Endothelial cell of umbilical vein (primary cell): Measurements from ENCODE around the gene MAP4K1. TPM values are rescaled to one million over a fixed set of nuclear protein-coding genes. Genes with fewer than 3 reads are reported as not detected.

Source experiments
- BruUV-seq: library from RNA; stranded (reverse); fragments of 400-500 nt; replicated peaks from 2 replicates; lab custom pipeline; 2021; lab: Mats Ljungman, UMichigan
- CTCF ChIA-PET: fragments of 300-600, 350-600 bp; sonication (Branson Sonifier 250); formaldehyde crosslinking; loops from one replicate; lab custom pipeline; 2021; ENCODE audit warnings: antibody characterized with exemption, inconsistent platforms; lab: Charles Lee
- POLR2A ChIA-PET: fragments of 300-600, 350-600 bp; sonication (Branson Sonifier 250); formaldehyde crosslinking; loops from one replicate; lab custom pipeline; 2021; ENCODE audit warnings: antibody characterized with exemption, inconsistent platforms; lab: Charles Lee
- DNase-seq: peaks from one replicate; pipeline ENCODE4 v3.0.0-alpha.2; 2011; ENCODE audit warnings: low read depth, low spot score
- FAIRE-seq: peaks from 2 replicates; lab custom pipeline; 2011; peaks lifted over from hg19 to GRCh38; lab: Jason Lieb, UNC
- H2AFZ ChIP-seq: 2 replicates; pipeline ENCODE4 v1.6.0; 2012; ENCODE audit warnings: low read depth, low read length, control low read depth, inconsistent platforms
- H3K27ac ChIP-seq: 2 replicates; pipeline ENCODE4 v1.5.1; 2011; ENCODE audit warnings: low read depth, mild to moderate bottlenecking, control low read depth, low read length, moderate library complexity; ENCODE audit not compliant: insufficient read depth
- H3K27me3 ChIP-seq, 2 experiments: 2 replicates each; pipeline versions ENCODE4 v1.6.0 to v1.6.1; 2011; ENCODE audit warnings: low read length in 2 of 2, mixed read lengths in 1 of 2; ENCODE audit not compliant: control insufficient read depth in 2 of 2, insufficient read depth in 2 of 2
- H3K36me3 ChIP-seq, 2 experiments: 2 replicates in 1 of 2; 3 replicates in 1 of 2; pipeline ENCODE4 v1.5.1; 2011; ENCODE audit warnings: low read length in 2 of 2, mild to moderate bottlenecking in 1 of 2, moderate library complexity in 1 of 2; ENCODE audit not compliant: control insufficient read depth in 2 of 2, insufficient read depth in 2 of 2; ENCODE audit errors: extremely low read depth in 1 of 2
- H3K4me1 ChIP-seq: 3 replicates; pipeline ENCODE4 v1.5.1; 2011; ENCODE audit warnings: mild to moderate bottlenecking, low read length; ENCODE audit not compliant: control insufficient read depth, insufficient read depth; ENCODE audit errors: extremely low read depth
- H3K4me2 ChIP-seq: 2 replicates; pipeline ENCODE4 v1.6.1; 2011; ENCODE audit warnings: low read length, control low read depth, mixed read lengths; ENCODE audit not compliant: insufficient read depth
- H3K4me3 ChIP-seq, 3 experiments: fragments of 200-600 bp in 1 of 3; sonication (generic), shearing (Covaris generic) in 1 of 3; replicated peaks in 1 of 3; 2 replicates each; pipeline ENCODE4 v1.5.1; 2011 to 2016; ENCODE audit warnings: control low read depth in 3 of 3, low read length in 3 of 3, mild to moderate bottlenecking in 2 of 3, inconsistent platforms in 1 of 3, low read depth in 1 of 3, moderate library complexity in 1 of 3; ENCODE audit not compliant: insufficient read depth in 1 of 3
- H3K79me2 ChIP-seq: 2 replicates; pipeline ENCODE4 v1.6.0; 2012; ENCODE audit warnings: low read length, inconsistent platforms; ENCODE audit not compliant: control insufficient read depth, insufficient read depth
- H3K9ac ChIP-seq: replicated peaks from 2 replicates; pipeline ENCODE3; 2011; ENCODE audit warnings: low read length, control low read depth; ENCODE audit not compliant: insufficient read depth; ENCODE audit errors: extremely low read depth
- H3K9me1 ChIP-seq: replicated peaks from 3 replicates; pipeline ENCODE4 v1.6.0; 2011; ENCODE audit warnings: mild to moderate bottlenecking, low read length; ENCODE audit not compliant: control insufficient read depth, insufficient read depth; ENCODE audit errors: extremely low read depth
- H3K9me3 ChIP-seq: replicated peaks from 2 replicates; pipeline ENCODE4 v1.5.1; 2012; ENCODE audit warnings: low read length, inconsistent platforms; ENCODE audit not compliant: control insufficient read depth, insufficient read depth
- H4K20me1 ChIP-seq: replicated peaks from 2 replicates; pipeline ENCODE3; 2011; ENCODE audit warnings: mild to moderate bottlenecking, low read length; ENCODE audit not compliant: control insufficient read depth, insufficient read depth; ENCODE audit errors: extremely low read depth
- CTCF ChIP-seq, 2 donors: IDR thresholded peaks; 1 replicate in 1 of 2; 2 replicates in 1 of 2; pipeline ENCODE4 v1.5.1; 2011; ENCODE audit warnings: low read length in 2 of 2, mild to moderate bottlenecking in 2 of 2, moderate library complexity in 2 of 2, control low read depth in 1 of 2, inconsistent platforms in 1 of 2, low read depth in 1 of 2; ENCODE audit not compliant: insufficient read depth in 1 of 2; ENCODE audit errors: extremely low read depth in 1 of 2
- EZH2 ChIP-seq: IDR thresholded peaks from 2 replicates; pipeline ENCODE4 v1.6.1; 2012; ENCODE audit warnings: borderline replicate concordance, low read depth, mild to moderate bottlenecking, moderate library complexity, low read length, inconsistent platforms; ENCODE audit not compliant: severe bottlenecking
- FOS ChIP-seq: IDR thresholded peaks from 2 replicates; pipeline ENCODE4 v1.6.1; 2011; ENCODE audit warnings: mild to moderate bottlenecking, low read length, moderate library complexity, borderline replicate concordance; ENCODE audit not compliant: insufficient read depth
- GATA2 ChIP-seq: IDR thresholded peaks from 2 replicates; pipeline ENCODE4 v1.7.0; 2011; ENCODE audit warnings: low read depth, mild to moderate bottlenecking, moderate library complexity, mixed read lengths, low read length; ENCODE audit not compliant: insufficient read length, insufficient read depth
- JUN ChIP-seq: IDR thresholded peaks from 2 replicates; pipeline ENCODE4 v1.6.1; 2011; ENCODE audit warnings: borderline replicate concordance, low read depth; ENCODE audit not compliant: insufficient read length, insufficient read depth
- MAX ChIP-seq: IDR thresholded peaks from 2 replicates; pipeline ENCODE4 v1.6.1; 2011; ENCODE audit not compliant: insufficient read depth, insufficient read length
- MYC ChIP-seq: IDR thresholded peaks from one replicate; pipeline ENCODE4 v1.6.1; 2011; ENCODE audit warnings: mild to moderate bottlenecking, low read depth, low read length
- POLR2A ChIP-seq: IDR thresholded peaks from 2 replicates; pipeline ENCODE4 v1.6.1; 2012; ENCODE audit warnings: low read depth, mild to moderate bottlenecking, control low read depth, low read length
- POLR2AphosphoS5 ChIP-seq: IDR thresholded peaks from 2 replicates; pipeline ENCODE4 v1.6.1; 2012; ENCODE audit warnings: low read depth, mild to moderate bottlenecking, control low read depth, low read length, moderate library complexity; ENCODE audit not compliant: insufficient read depth
- dilution Hi-C: fragments of 300-500 bp; cut with MboI; formaldehyde crosslinking; loops from one replicate; pipeline ENCODE4 v1.15.0; 2019; ENCODE audit warnings: low sequenced_read_pairs; ENCODE audit not compliant: extremely low pct_ligation_motif_present
- intact Hi-C: fragments of 100-400 bp; cut with micrococcal nuclease; formaldehyde crosslinking; loops from one replicate; pipeline ENCODE4 v1.10.0; 2022
- polyA plus RNA-seq, 4 experiments: library from polyadenylated mRNA; depleted of rRNA in 3 of 4; stranded (reverse) in 3 of 4; unstranded in 1 of 4; fragments of >200 nt; gene quantifications; 2 replicates each; pipeline versions ENCODE4 v1.2.1 to v1.2.3, GENCODE V29; 2011 to 2012; ENCODE audit warnings: missing spikeins in 1 of 4
- total RNA-seq: library from RNA; stranded (reverse); gene quantifications from 2 replicates; pipeline ENCODE4 v1.2.3, GENCODE V29; 2021

MAP4K1 gene
- total and polyA plus RNA-seq, 2 donors (not counting 3 experiments of a cell fraction or from before 2014, with no cell fraction given), result 0.12 to 1.6 TPM

- Histone ChIP-seq H2AFZ (no peak overlapping the region), H3K27ac (no peak overlapping the region), H4K20me1 (no peaks in the 10 kb centered on the region), H3K4me1 (peaks cover 78% of the 10 kb centered on the region), H3K9me3 (no peaks in the 10 kb centered on the region), H3K36me3 (peaks cover 0 to 3% of the 10 kb centered on the region in 2 experiments), H3K4me2 (no peak overlapping the region), H3K79me2 (peaks cover 98% of the 10 kb centered on the region), H3K27me3 (no peaks in the 10 kb centered on the region), H3K9me1 (no peaks in the 10 kb centered on the region), H3K4me3 (no peak overlapping the region), H3K9ac (no peak overlapping the region)
- DNase-seq (no peak), FAIRE-seq (no peak)
- no TSS peak for BruUV-seq
- dilution Hi-C loops, result no loop called here
- CTCF ChIA-PET, result interaction anchor here (1.1 to 1.7 kb wide), 4 partner anchors 13 to 44 kb away, joined by 3 to 5 read pairs (median 4); no protein-coding TSS in a partner anchor
- intact Hi-C loops, result no loop called here
- POLR2A ChIA-PET, result interaction anchor here (0.7 to 1.1 kb wide), 2 partner anchors 7 to 16 kb away, joined by 3 to 5 read pairs; partner anchors contain the start of gene ACTN4
- TF ChIP-seq MYC, result no peak
- TF ChIP-seq POLR2A, result no peak
- TF ChIP-seq CTCF (IDR thresholded peaks at IDR 0.05; ENCODE audit: extremely low read depth in 1 of 2, insufficient read depth in 1 of 2, low read depth in 1 of 2, low read length in 2 of 2), result no peak
- TF ChIP-seq FOS, result no peak
- no peak for TF ChIP-seq JUN
- TF ChIP-seq MAX, result no peak
- no peak for TF ChIP-seq POLR2AphosphoS5
- no peak for TF ChIP-seq GATA2
- TF ChIP-seq EZH2, result no peak
These were observed 45.5 kb upstream of the MAP4K1 start for GRCh38 chr19:38663156-38663651.
